GM18870 (cell line): ENCODE measurements around the gene MEG3.
"Not testable (repeated sequence)": the region's sequence is repeated elsewhere in the genome, so short reads cannot be mapped to it uniquely, and the experiment has no call there.

ENCODE experiments used
- ATAC-seq: cut with Tn5 transposase; IDR thresholded peaks from one replicate; pipeline ENCODE4 v1.9.1; 2021; ENCODE audit warnings: moderate library complexity; ENCODE audit not compliant: unreplicated experiment

Gene MEG3

GRCh38 chr14:100813291-100813690 lies 12.6 kb upstream of the MEG3 start:
- no peak for ATAC-seq

- no peak for ATAC-seq
Measured at GRCh38 chr14:100815478-100816285, 10.2 kb upstream of the MEG3 start.

GRCh38 chr14:100816286-100816949 lies 9.5 kb upstream of the MEG3 start:
- ATAC-seq = no peak

- no peak for ATAC-seq
Measured at GRCh38 chr14:100816950-100817901, 8.7 kb upstream of the MEG3 start.

GRCh38 chr14:100818221-100818699 lies 7.7 kb upstream of the MEG3 start:
- no peak for ATAC-seq

- ATAC-seq = not testable (repeated sequence)
Measured at GRCh38 chr14:100818923-100819322, 7.0 kb upstream of the MEG3 start.

- ATAC-seq = no peak
Measured at GRCh38 chr14:100819453-100819828, 6.5 kb upstream of the MEG3 start.

- no peak for ATAC-seq
Measured at GRCh38 chr14:100819829-100820475, 6.0 kb upstream of the MEG3 start.

GRCh38 chr14:100820957-100821356 lies 5.0 kb upstream of the MEG3 start:
- no peak for ATAC-seq

- ATAC-seq = no peak
Measured at GRCh38 chr14:100822013-100822412, 3.9 kb upstream of the MEG3 start.

GRCh38 chr14:100822532-100823296 lies 3.2 kb upstream of the MEG3 start:
- no peak for ATAC-seq

- ATAC-seq = no peak
Measured at GRCh38 chr14:100823413-100824080, 2.4 kb upstream of the MEG3 start.

GRCh38 chr14:100824091-100824551 lies 1.8 kb upstream of the MEG3 start:
- no peak for ATAC-seq

GRCh38 chr14:100824901-100825712 lies 811 bp upstream of the MEG3 start:
- ATAC-seq = no peak

- no peak for ATAC-seq
Measured at GRCh38 chr14:100826391-100827100, 628 bp downstream of the MEG3 start.

GRCh38 chr14:100827101-100828021 lies 1.4 kb downstream of the MEG3 start:
- no peak for ATAC-seq
